ENCODE measurements around the gene TMEM204. TPM values are rescaled to one million over a fixed set of nuclear protein-coding genes. Genes with fewer than 3 reads are reported as not detected.
"Not testable (repeated sequence)": the region's sequence is repeated elsewhere in the genome, so short reads cannot be mapped to it uniquely, and the experiment has no call there.

TMEM204 gene
- total RNA-seq, 1 experiment from 2014 or later: not detected

DNA sequence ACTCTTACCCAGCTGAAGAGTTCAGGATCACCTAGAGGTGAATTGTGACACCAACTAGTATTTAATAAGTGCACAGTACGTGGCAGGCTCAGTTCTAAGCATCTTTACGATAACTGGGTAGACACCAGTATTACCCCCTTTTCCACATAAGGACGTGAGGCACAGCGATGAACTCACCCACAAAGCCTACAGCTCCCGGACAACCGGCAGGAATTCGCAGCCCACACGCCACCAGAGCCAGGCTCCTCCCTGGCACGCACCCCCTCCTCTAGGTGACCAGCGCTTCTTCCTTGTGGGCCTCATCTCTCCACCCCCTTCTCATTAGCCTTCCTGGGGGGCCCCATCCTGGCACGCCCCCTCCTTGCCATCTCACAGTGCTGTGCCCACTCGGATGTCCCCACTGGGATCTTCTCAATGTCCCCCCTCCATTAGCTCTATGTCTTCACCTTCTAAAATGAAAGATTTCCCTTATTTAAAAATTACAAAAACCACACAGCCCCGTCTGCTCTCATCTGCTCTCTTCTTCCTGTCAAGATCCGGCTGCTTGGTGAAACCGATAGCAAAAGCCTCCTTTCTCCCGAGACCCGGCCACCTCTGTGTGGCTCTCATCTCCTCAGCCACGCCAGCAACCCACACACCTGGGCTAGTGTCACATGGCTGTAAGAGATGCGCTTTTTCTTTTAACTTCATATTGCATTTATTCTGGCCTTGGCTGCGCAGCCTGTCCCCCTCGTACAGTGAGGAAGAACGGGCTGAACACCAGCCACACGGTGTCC is 57.7 kb downstream of the TMEM204 start:
- no peak for DNase-seq (ENCODE audit: low read depth)

- peak; percentile 5 for DNase-seq (ENCODE audit: low read depth)
These were observed 59.0 kb downstream of the TMEM204 start for GRCh38 chr16:1592446-1592845.

GRCh38 chr16:1595511-1595910 is 62.0 kb downstream of the TMEM204 start:
- not testable (repeated sequence) for DNase-seq (ENCODE audit: low read depth)

DNA sequence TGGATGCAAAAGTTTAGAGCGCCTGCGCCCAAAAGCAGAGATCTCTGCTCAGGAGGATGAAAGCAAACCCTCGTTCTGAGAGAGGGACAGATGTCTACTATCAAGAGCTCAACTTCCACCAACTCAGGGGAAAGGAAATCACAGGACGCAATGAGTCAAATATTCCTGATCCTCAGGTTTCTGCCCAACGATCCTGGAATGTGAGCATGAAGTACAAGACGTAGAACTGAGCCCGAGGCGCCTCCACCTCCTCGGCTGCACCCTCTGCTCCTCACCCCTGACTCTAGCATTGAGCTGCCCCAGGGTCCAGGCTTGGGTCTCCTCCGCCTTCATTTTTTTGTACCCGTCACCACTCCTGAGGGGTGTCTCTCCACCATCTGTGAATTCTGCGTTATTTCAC is 63.0 kb downstream of the TMEM204 start:
- DNase-seq (ENCODE audit: low read depth): no peak

GRCh38 chr16:1597154-1597553 is 63.7 kb downstream of the TMEM204 start:
- no peak for DNase-seq (ENCODE audit: low read depth)

GRCh38 chr16:1601031-1601430 is 67.6 kb downstream of the TMEM204 start:
- DNase-seq (ENCODE audit: low read depth): no peak

DNA sequence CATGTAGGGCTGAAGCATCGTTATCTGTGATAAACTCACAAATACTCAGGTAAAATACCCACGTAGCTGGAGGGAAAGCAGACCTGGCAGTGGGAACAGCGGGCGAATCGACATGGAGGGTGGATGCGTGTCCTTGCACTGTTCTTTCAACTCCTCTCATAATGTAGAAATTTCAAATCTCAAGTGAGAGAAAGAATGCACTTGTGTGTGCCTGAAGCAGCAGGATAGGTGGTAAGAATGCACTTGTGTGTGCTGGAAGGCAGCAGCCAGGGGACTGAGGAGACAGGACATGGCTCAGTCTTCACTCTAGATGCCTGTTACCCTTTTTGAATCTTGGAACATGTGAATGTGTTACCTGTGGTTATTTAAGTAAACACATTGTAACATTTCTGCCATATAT is 68.0 kb downstream of the TMEM204 start:
- DNase-seq (ENCODE audit: low read depth): no peak

- no peak for DNase-seq (ENCODE audit: low read depth)
These were observed 68.8 kb downstream of the TMEM204 start for GRCh38 chr16:1602285-1602684.

Other genes with a start within 250 kb of the TMEM204 start
- 49.2 and 78.2 TPM in 2 replicates for gene UBE2I, start 224.0 kb upstream of the TMEM204 start, total RNA-seq (2014; rRNA removed)
- gene BAIAP3, start 200.0 kb upstream of the TMEM204 start, total RNA-seq (2014; rRNA removed): 0.46 and 0.51 TPM in 2 replicates
- gene TSR3, start 181.8 kb upstream of the TMEM204 start, total RNA-seq (2014; rRNA removed): 114 and 124 TPM in 2 replicates
- 46.4 and 54.4 TPM in 2 replicates for gene GNPTG, start 181.7 kb upstream of the TMEM204 start, total RNA-seq (2014; rRNA removed)
- 14.6 and 23.7 TPM in 2 replicates for gene UNKL, start 119.0 kb upstream of the TMEM204 start, total RNA-seq (2014; rRNA removed)
- gene UQCC4, start 112.9 kb upstream of the TMEM204 start, total RNA-seq (2014; rRNA removed): 13.2 and 17.2 TPM in 2 replicates
- not detected in 2 replicates for gene PERCC1, start 102.6 kb upstream of the TMEM204 start, total RNA-seq (2014; rRNA removed)
- 0.06 TPM in 2 replicates for gene CCDC154, start 89.1 kb upstream of the TMEM204 start, total RNA-seq (2014; rRNA removed)
- gene CLCN7, start 58.6 kb upstream of the TMEM204 start, total RNA-seq (2014; rRNA removed): 42.8 and 55.6 TPM in 2 replicates
- not detected in 2 replicates for gene PTX4, start 44.7 kb upstream of the TMEM204 start, total RNA-seq (2014; rRNA removed)
- gene TELO2, start 40.3 kb upstream of the TMEM204 start, total RNA-seq (2014; rRNA removed): 30.3 and 32.9 TPM in 2 replicates
- 9.9 and 18.3 TPM in 2 replicates for gene IFT140, start 78.4 kb downstream of the TMEM204 start, total RNA-seq (2014; rRNA removed)
- 6.9 and 7.9 TPM in 2 replicates for gene CRAMP1, start 78.7 kb downstream of the TMEM204 start, total RNA-seq (2014; rRNA removed)
- 59.1 and 62.8 TPM in 2 replicates for gene JPT2, start 144.6 kb downstream of the TMEM204 start, total RNA-seq (2014; rRNA removed)
- 45.9 and 55.4 TPM in 2 replicates for gene MAPK8IP3, start 172.5 kb downstream of the TMEM204 start, total RNA-seq (2014; rRNA removed)
- gene NME3, start 237.9 kb downstream of the TMEM204 start, total RNA-seq (2014; rRNA removed): 50.9 and 53.5 TPM in 2 replicates
- gene EME2, start 239.1 kb downstream of the TMEM204 start, total RNA-seq (2014; rRNA removed): 13.7 and 17.4 TPM in 2 replicates
- 132 and 155 TPM in 2 replicates for gene MRPS34, start 239.5 kb downstream of the TMEM204 start, total RNA-seq (2014; rRNA removed)
- 24.2 and 27.2 TPM in 2 replicates for gene SPSB3, start 248.9 kb downstream of the TMEM204 start, total RNA-seq (2014; rRNA removed)
- gene NUBP2, start 249.3 kb downstream of the TMEM204 start, total RNA-seq (2014; rRNA removed): 145 and 213 TPM in 2 replicates